HEK293 (cell line): ENCODE results near the gene ITGA11.
A peak's percentile ranks its signal among the peaks of the same experiment; 100 is the strongest.

Source experiments
- ATF2 ChIP-seq: fragments of 450-650 bp; formaldehyde crosslinking; IDR thresholded peaks from 2 replicates; pipeline ENCODE4 v1.5.1; 2016; ENCODE audit warnings: missing biosample characterization, missing genetic modification characterization, low read depth
- BCL6B ChIP-seq: fragments of 450-650 bp; formaldehyde crosslinking; IDR thresholded peaks from 2 replicates; pipeline ENCODE4 v1.5.1; 2017; ENCODE audit warnings: missing biosample characterization, missing genetic modification characterization
- FEZF1 ChIP-seq: fragments of 450-650 bp; formaldehyde crosslinking; IDR thresholded peaks from 2 replicates; pipeline ENCODE4 v1.5.1; 2016; ENCODE audit warnings: missing biosample characterization, missing genetic modification characterization
- HOXA7 ChIP-seq: sonication (generic); formaldehyde crosslinking; IDR thresholded peaks from 2 replicates; pipeline ENCODE4 v1.8.1; 2022; ENCODE audit warnings: missing genetic modification reagents, borderline replicate concordance
- KLF9 ChIP-seq: fragments of 450-650 bp; formaldehyde crosslinking; IDR thresholded peaks from 2 replicates; pipeline ENCODE4 v1.5.1; 2016; ENCODE audit warnings: missing biosample characterization, missing genetic modification characterization, low read depth
- MEIS1 ChIP-seq: sonication (generic); formaldehyde crosslinking; IDR thresholded peaks from 2 replicates; pipeline ENCODE4 v1.8.1; 2022; ENCODE audit warnings: missing genetic modification reagents, mild to moderate bottlenecking, borderline replicate concordance
- SCRT1 ChIP-seq: fragments of 450-650 bp; formaldehyde crosslinking; IDR thresholded peaks from 2 replicates; pipeline ENCODE4 v1.5.1; 2016; ENCODE audit warnings: missing biosample characterization, missing genetic modification characterization, borderline replicate concordance
- TSHZ1 ChIP-seq: fragments of 450-650 bp; formaldehyde crosslinking; IDR thresholded peaks from 2 replicates; pipeline ENCODE4 v1.5.1; 2016; ENCODE audit warnings: missing biosample characterization, missing genetic modification characterization, borderline replicate concordance
- YY2 ChIP-seq: fragments of 450-650 bp; formaldehyde crosslinking; IDR thresholded peaks from 2 replicates; pipeline ENCODE4 v1.5.1; 2016; ENCODE audit warnings: missing biosample characterization, missing genetic modification characterization
- ZFP69B ChIP-seq: fragments of 450-650 bp; formaldehyde crosslinking; IDR thresholded peaks from 2 replicates; pipeline ENCODE4 v1.5.1; 2016; ENCODE audit warnings: missing biosample characterization, missing genetic modification characterization
- ZNF112 ChIP-seq: fragments of 450-650 bp; formaldehyde crosslinking; IDR thresholded peaks from 2 replicates; pipeline ENCODE4 v1.5.0; 2017; ENCODE audit warnings: missing biosample characterization, missing genetic modification characterization
- ZNF114 ChIP-seq: fragments of 450-650 bp; formaldehyde crosslinking; IDR thresholded peaks from 2 replicates; pipeline ENCODE4 v1.5.0; 2017; ENCODE audit warnings: missing biosample characterization, missing genetic modification characterization
- ZNF169 ChIP-seq: fragments of 450-650 bp; formaldehyde crosslinking; IDR thresholded peaks from 2 replicates; pipeline ENCODE4 v1.5.1; 2016; ENCODE audit warnings: missing biosample characterization, missing genetic modification characterization
- ZNF214 ChIP-seq: fragments of 450-650 bp; formaldehyde crosslinking; IDR thresholded peaks from 2 replicates; pipeline ENCODE4 v1.5.1; 2017; ENCODE audit warnings: missing biosample characterization, mild to moderate bottlenecking, missing genetic modification characterization, borderline replicate concordance
- ZNF23 ChIP-seq: fragments of 450-650 bp; formaldehyde crosslinking; IDR thresholded peaks from 2 replicates; pipeline ENCODE4 v1.5.1; 2016; ENCODE audit warnings: missing biosample characterization, missing genetic modification characterization, borderline replicate concordance
- ZNF26 ChIP-seq: fragments of 450-650 bp; formaldehyde crosslinking; IDR thresholded peaks from 2 replicates; pipeline ENCODE4 v1.5.1; 2016; ENCODE audit warnings: missing biosample characterization, missing genetic modification characterization
- ZNF302 ChIP-seq: fragments of 450-650 bp; formaldehyde crosslinking; IDR thresholded peaks from 2 replicates; pipeline ENCODE4 v1.5.1; 2016; ENCODE audit warnings: missing biosample characterization, missing genetic modification characterization, low read depth
- ZNF324 ChIP-seq: fragments of 450-650 bp; formaldehyde crosslinking; IDR thresholded peaks from 2 replicates; pipeline ENCODE4 v1.5.1; 2016; ENCODE audit warnings: missing biosample characterization, missing genetic modification characterization
- ZNF354C ChIP-seq: fragments of 450-650 bp; formaldehyde crosslinking; IDR thresholded peaks from 2 replicates; pipeline ENCODE4 v1.5.1; 2016; ENCODE audit warnings: missing biosample characterization, missing genetic modification characterization, low read depth, borderline replicate concordance
- ZNF394 ChIP-seq: fragments of 450-650 bp; formaldehyde crosslinking; IDR thresholded peaks from 2 replicates; pipeline ENCODE4 v1.5.1; 2016; ENCODE audit warnings: missing biosample characterization, missing genetic modification characterization, mild to moderate bottlenecking, moderate library complexity, borderline replicate concordance
- ZNF423 ChIP-seq: fragments of 450-650 bp; formaldehyde crosslinking; IDR thresholded peaks from 2 replicates; pipeline ENCODE4 v1.5.1; 2016; ENCODE audit warnings: missing biosample characterization, missing genetic modification characterization
- ZNF473 ChIP-seq: fragments of 450-650 bp; formaldehyde crosslinking; IDR thresholded peaks from 2 replicates; pipeline ENCODE4 v1.5.1; 2017; ENCODE audit warnings: missing biosample characterization, missing genetic modification characterization
- ZNF555 ChIP-seq: fragments of 450-650 bp; formaldehyde crosslinking; conservative IDR thresholded peaks from 2 replicates; pipeline ENCODE4 v1.5.1; 2017; ENCODE audit warnings: missing biosample characterization, mild to moderate bottlenecking, missing genetic modification characterization, inconsistent platforms
- ZNF561 ChIP-seq: fragments of 450-650 bp; IDR thresholded peaks from 2 replicates; pipeline ENCODE4 v1.5.1; 2018; ENCODE audit warnings: missing biosample characterization, missing genetic modification characterization, borderline replicate concordance
- ZNF626 ChIP-seq: fragments of 450-650 bp; sonication (Bioruptor Pico); formaldehyde crosslinking; IDR thresholded peaks from 2 replicates; pipeline ENCODE4 v1.5.1; 2018; ENCODE audit warnings: missing biosample characterization, missing genetic modification characterization, inconsistent platforms
- ZNF704 ChIP-seq: fragments of 450-650 bp; formaldehyde crosslinking; IDR thresholded peaks from 2 replicates; pipeline ENCODE4 v1.5.1; 2016; ENCODE audit warnings: missing biosample characterization, missing genetic modification characterization
- ZNF791 ChIP-seq: fragments of 450-650 bp; formaldehyde crosslinking; IDR thresholded peaks from 2 replicates; pipeline ENCODE4 v1.5.1; 2016; ENCODE audit warnings: missing biosample characterization, missing genetic modification characterization
- ZNF843 ChIP-seq: fragments of 450-650 bp; formaldehyde crosslinking; IDR thresholded peaks from 2 replicates; pipeline ENCODE4 v1.5.1; 2016; ENCODE audit warnings: missing biosample characterization, missing genetic modification characterization
- ZSCAN5A ChIP-seq: fragments of 450-650 bp; formaldehyde crosslinking; IDR thresholded peaks from 2 replicates; pipeline ENCODE4 v1.5.1; 2016; ENCODE audit warnings: missing biosample characterization, missing genetic modification characterization

Gene ITGA11

GRCh38 chr15:68277603-68278344 is 154.2 kb downstream of the ITGA11 start, which contains the start of gene FEM1B (continued):
- TF ChIP-seq KLF9 (tag by site-specific recombination) (peak; percentile 94), ZNF169 (tag by site-specific recombination) (no peak), ZNF302 (tag by site-specific recombination) (0 out of 2 replicates have a peak, but pooled peaks have one; percentile 64), ATF2 (no peak), ZNF423 (peak; percentile 97), ZNF214 (tag by site-specific recombination) (no peak), ZNF704 (tag by site-specific recombination) (peak; percentile 77), ZNF112 (tag by site-specific recombination) (no peak), ZSCAN5A (0 out of 2 replicates have a peak, but pooled peaks have one; percentile 96), ZNF23 (tag by site-specific recombination) (no peak), ZNF843 (tag by site-specific recombination) (peak; percentile 84), ZFP69B (tag by site-specific recombination) (peak; percentile 93), HOXA7 (no peak), ZNF561 (tag by site-specific recombination) (peak; percentile 89), MEIS1 (no peak), ZNF791 (no peak), ZNF324 (peak; percentile 99), ZNF114 (tag by site-specific recombination) (no peak), ZNF473 (peak; percentile 41; the same call in 1 of the 2 replicates), ZNF26 (tag by site-specific recombination) (no peak), SCRT1 (tag by site-specific recombination) (0 out of 2 replicates have a peak, but pooled peaks have one; percentile 58), FEZF1 (tag by site-specific recombination) (peak; percentile 16; the same call in 1 of the 2 replicates), YY2 (peak; percentile 87), ZNF555 (tag by site-specific recombination) (no peak), ZNF354C (tag by site-specific recombination) (no peak), TSHZ1 (tag by site-specific recombination) (peak; percentile 48; the same call in 1 of the 2 replicates), ZNF394 (tag by site-specific recombination) (peak; percentile 85), ZNF626 (tag by site-specific recombination) (no peak), BCL6B (tag by site-specific recombination) (no peak; the same call in 1 of the 2 replicates)
